Gastroesophageal sphincter (tissue), 3 donors: ENCODE data around the gene NCOA6.

Experiments used
- CTCF ChIP-seq, 4 experiments: fragments of 200-600 bp in 2 of 4; fragments of 450-650 bp in 2 of 4; sonication (generic) in 1 of 4; IDR thresholded peaks; one replicate each; pipeline ENCODE4 v1.5.1; 2017 to 2019; ENCODE audit warnings: antibody characterized with exemption in 4 of 4, mild to moderate bottlenecking in 2 of 4, moderate library complexity in 2 of 4
- EP300 ChIP-seq: sonication (generic); formaldehyde crosslinking; IDR thresholded peaks from one replicate; pipeline ENCODE4 v1.6.1; 2017; ENCODE audit warnings: antibody characterized with exemption, mild to moderate bottlenecking

GRCh38 chr20:34806255-34806654 lies 19.2 kb downstream of the NCOA6 start:
- TF ChIP-seq EP300 (no peak), CTCF (IDR thresholded peaks at IDR 0.05) (no peak)
